Effector memory CD4-positive, alpha-beta T cell (primary cell): Measurements from ENCODE around the gene AMACR.
"Not testable (repeated sequence)": the region's sequence is repeated elsewhere in the genome, so short reads cannot be mapped to it uniquely, and the experiment has no call there.

Experiments
- DNase-seq, 3 donors: peaks; one replicate each; pipeline ENCODE4 v3.0.0-alpha.2; 2020
- H3K27ac ChIP-seq: 2 replicates; pipeline ENCODE4 v1.7.0; 2013; ENCODE audit warnings: mild to moderate bottlenecking, low read length, moderate library complexity; ENCODE audit not compliant: insufficient read depth, poor library complexity, severe bottlenecking
- H3K27me3 ChIP-seq: replicated peaks from 2 replicates; pipeline ENCODE4 v1.7.0; 2013; ENCODE audit warnings: mild to moderate bottlenecking, low read length; ENCODE audit not compliant: insufficient read depth, control insufficient read depth, poor library complexity, severe bottlenecking
- H3K36me3 ChIP-seq: 2 replicates; pipeline ENCODE4 v1.7.0; 2013; ENCODE audit warnings: mild to moderate bottlenecking, low read length, moderate library complexity; ENCODE audit not compliant: control insufficient read depth, insufficient read depth
- H3K4me1 ChIP-seq: 2 replicates; pipeline ENCODE4 v1.7.0; 2013; ENCODE audit warnings: low read length, mild to moderate bottlenecking; ENCODE audit not compliant: control insufficient read depth, insufficient read depth, poor library complexity, severe bottlenecking
- H3K4me3 ChIP-seq: 2 replicates; pipeline ENCODE4 v1.7.0; 2013; ENCODE audit warnings: low read length, low read depth, mild to moderate bottlenecking; ENCODE audit not compliant: insufficient read depth, poor library complexity, severe bottlenecking
- H3K9me3 ChIP-seq: 2 replicates; pipeline ENCODE4 v1.7.0; 2013; ENCODE audit warnings: mild to moderate bottlenecking, low read length, moderate library complexity; ENCODE audit not compliant: control insufficient read depth

Gene AMACR

DNA sequence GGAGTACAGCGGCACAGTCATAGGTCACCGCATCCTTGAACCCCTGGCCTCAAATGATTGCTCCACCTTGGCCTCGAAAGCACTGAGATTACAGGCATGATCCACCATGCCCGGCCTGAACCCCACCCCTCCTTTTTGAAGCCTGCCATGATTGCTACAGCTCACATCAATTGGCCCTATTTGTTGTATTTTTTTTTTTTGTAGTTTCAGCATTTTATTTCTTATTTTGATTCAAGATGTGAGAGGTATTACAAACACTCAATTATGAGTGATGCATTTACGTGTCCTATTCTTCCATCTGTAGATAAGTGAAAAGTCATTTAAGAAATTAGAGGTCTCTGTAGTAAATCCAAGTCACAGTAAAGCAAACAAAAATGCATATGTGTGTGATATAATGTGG is 55.7 kb downstream of the AMACR start:
- not testable (repeated sequence) for H3K36me3 ChIP-seq, H3K4me3 ChIP-seq, H3K4me1 ChIP-seq

DNA sequence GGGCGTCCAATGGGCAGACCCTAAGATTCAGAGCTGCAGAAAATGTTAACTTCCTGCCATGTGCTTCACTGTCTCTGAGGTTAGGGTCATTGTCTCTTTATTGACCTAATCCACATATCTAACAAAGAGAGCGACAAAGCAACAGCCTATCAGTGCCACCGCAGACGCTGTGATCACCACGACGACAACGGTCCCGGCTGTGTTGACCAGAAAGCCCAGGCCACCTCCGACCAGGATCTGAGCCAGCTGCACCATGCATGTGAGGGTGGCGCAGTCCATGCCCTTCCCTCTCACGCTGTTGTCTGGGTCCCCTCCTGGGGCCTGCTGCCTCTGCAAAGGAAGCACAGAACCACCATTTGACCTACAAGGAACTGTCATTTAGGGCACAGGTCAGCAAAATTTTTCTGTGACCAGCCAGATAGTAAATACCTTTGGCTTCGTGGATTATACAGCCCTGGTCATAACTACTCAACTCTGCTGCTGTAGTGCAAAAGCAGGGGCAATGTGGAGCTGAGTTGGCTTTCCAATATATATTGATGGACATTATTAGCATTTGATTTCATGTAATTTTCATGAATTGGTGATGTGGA is 63.2 kb downstream of the AMACR start:
- peaks cover under 1% of the 10 kb centered on the region for H3K27me3 ChIP-seq
- H3K4me1 ChIP-seq: no peaks in the 10 kb centered on the region
- no peak overlapping the region for H3K27ac ChIP-seq
- H3K36me3 ChIP-seq: no peaks in the 10 kb centered on the region
- H3K4me3 ChIP-seq: no peak overlapping the region
- H3K9me3 ChIP-seq: no peaks in the 10 kb centered on the region
- no peak for DNase-seq

More for the DNA sequence above, 55.7 kb downstream of the AMACR start:
- H3K27me3 ChIP-seq, H3K9me3 ChIP-seq, H3K27ac ChIP-seq, DNase-seq: not testable (repeated sequence)

DNA sequence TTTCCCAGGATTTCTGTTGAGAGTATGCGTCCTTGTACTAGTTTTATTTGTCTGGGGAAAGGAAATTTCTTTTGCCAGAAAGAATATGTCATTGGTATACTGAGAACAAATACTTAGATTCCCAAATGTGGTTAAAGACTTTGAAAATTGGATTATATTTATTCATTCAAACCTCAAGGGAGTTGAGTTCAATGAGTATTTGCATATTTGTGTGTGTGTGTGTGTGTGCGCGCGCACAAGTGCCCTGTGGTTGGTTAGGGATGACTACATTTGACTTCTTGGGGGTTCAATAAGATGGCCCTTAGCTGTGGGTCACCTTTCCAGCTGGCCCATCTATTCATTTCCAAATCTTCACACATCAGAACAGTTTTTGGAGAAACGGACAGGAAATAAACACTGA is 66.8 kb downstream of the AMACR start:
- no peaks in the 10 kb centered on the region for H3K4me1 ChIP-seq
- no peak for DNase-seq
- H3K27ac ChIP-seq: no peak overlapping the region
- no peaks in the 10 kb centered on the region for H3K36me3 ChIP-seq
- H3K27me3 ChIP-seq: peaks cover 15% of the 10 kb centered on the region
- H3K4me3 ChIP-seq: no peak overlapping the region
- no peaks in the 10 kb centered on the region for H3K9me3 ChIP-seq

DNA sequence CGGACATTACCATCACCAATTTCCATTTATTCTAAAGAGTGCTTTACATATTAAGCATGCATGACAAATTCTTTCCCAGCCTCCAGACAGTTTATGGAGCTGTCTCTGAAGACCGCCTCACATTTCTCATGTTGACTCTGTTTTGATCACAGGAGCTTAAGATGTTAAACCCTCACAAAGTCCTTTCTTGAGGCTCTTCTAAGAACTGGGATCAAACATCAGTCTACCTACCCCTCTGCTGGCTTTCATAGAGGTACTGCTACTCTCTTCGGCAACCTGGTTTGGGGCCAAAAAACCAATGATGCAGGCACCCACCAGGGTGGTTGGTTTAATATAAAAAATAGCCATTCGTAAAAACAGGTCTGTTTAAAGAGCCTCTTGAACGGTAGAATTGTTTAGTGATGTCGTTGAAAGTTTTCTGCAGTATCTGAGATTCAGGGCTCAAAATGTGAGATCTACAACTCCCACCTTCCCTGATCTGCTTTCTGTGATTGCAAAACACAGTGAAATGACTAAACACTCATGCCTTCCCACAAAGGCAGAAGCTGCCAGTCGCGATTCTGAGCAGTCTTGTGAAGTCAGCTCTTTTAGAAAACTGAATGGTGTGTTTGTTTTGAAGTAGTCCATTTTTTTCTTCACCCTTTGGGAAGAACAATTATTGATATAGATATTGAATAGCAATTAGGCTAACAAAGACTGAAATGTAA is 68.1 kb downstream of the AMACR start:
- Histone ChIP-seq H3K9me3 (no peaks in the 10 kb centered on the region), H3K36me3 (no peaks in the 10 kb centered on the region), H3K27ac (no peak overlapping the region), H3K27me3 (peaks cover 15% of the 10 kb centered on the region), H3K4me1 (no peaks in the 10 kb centered on the region), H3K4me3 (no peak overlapping the region)
- no peak for DNase-seq

DNA sequence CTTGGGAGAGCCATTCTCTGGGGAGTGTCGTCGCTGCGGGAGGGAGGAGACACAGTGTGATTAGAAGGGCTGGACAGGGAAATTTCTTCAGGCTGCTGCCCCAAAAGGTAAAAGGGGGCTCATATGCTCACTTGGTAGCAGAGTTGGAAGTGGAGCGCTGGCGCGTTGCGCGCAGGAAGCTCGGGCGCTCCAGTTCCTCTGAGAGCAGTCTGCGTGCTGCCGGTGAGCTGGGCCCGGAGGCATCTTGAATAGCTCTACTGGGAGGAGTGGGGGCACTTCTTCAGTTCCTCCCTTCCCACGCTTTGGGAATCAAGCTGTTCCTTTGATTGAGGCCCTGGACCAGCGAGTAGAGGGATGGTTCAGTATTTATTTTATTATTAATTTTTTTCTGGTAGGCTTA is 69.0 kb downstream of the AMACR start:
- no peak overlapping the region for H3K27ac ChIP-seq
- H3K4me1 ChIP-seq: no peaks in the 10 kb centered on the region
- peaks cover 15% of the 10 kb centered on the region for H3K27me3 ChIP-seq
- H3K36me3 ChIP-seq: no peaks in the 10 kb centered on the region
- no peak for DNase-seq
- no peaks in the 10 kb centered on the region for H3K9me3 ChIP-seq
- H3K4me3 ChIP-seq: no peak overlapping the region

DNA sequence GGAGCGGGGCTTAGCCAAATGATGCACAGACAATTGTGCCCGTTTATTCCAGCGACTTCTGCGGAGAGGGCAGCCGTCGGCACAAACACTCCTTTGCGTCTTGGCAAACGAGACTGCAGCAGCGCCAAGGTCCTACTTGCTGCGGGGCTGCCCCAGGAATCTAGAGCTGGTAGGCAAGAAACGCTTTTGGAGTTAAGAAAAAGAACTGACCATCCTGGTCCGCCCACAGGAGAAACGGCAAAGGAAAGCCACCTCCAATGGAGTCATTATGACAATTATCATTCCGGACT is 69.4 kb downstream of the AMACR start:
- H3K27me3 ChIP-seq: peaks cover 15% of the 10 kb centered on the region

DNA sequence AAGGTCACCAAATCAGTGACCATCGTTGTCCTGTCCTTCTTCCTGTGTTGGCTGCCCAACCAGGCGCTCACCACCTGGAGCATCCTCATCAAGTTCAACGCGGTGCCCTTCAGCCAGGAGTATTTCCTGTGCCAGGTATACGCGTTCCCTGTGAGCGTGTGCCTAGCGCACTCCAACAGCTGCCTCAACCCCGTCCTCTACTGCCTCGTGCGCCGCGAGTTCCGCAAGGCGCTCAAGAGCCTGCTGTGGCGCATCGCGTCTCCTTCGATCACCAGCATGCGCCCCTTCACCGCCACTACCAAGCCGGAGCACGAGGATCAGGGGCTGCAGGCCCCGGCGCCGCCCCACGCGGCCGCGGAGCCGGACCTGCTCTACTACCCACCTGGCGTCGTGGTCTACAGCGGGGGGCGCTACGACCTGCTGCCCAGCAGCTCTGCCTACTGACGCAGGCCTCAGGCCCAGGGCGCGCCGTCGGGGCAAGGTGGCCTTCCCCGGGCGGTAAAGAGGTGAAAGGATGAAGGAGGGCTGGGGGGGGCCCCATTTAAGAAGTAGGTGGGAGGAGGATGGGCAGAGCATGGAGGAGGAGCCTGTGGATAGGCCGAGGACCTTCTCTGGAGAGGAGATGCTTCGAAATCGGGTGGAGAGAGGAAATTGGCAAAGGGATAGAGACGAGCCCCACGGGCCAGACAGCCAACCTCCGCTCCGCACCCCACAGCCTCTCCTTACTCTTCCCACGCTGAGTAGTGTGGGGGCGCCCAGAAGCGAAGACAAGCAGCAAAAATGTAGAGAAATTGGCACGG is 69.9 kb downstream of the AMACR start:
- Histone ChIP-seq H3K9me3 (no peaks in the 10 kb centered on the region), H3K27ac (no peak overlapping the region), H3K36me3 (no peaks in the 10 kb centered on the region), H3K4me3 (no peak overlapping the region), H3K27me3 (peaks cover 15% of the 10 kb centered on the region), H3K4me1 (no peaks in the 10 kb centered on the region)
- no peak for DNase-seq

More for the DNA sequence above, 69.4 kb downstream of the AMACR start:
- no peaks in the 10 kb centered on the region for H3K4me1 ChIP-seq
- no peak overlapping the region for H3K4me3 ChIP-seq
- DNase-seq: no peak
- no peaks in the 10 kb centered on the region for H3K36me3 ChIP-seq
- no peak overlapping the region for H3K27ac ChIP-seq
- no peaks in the 10 kb centered on the region for H3K9me3 ChIP-seq

DNA sequence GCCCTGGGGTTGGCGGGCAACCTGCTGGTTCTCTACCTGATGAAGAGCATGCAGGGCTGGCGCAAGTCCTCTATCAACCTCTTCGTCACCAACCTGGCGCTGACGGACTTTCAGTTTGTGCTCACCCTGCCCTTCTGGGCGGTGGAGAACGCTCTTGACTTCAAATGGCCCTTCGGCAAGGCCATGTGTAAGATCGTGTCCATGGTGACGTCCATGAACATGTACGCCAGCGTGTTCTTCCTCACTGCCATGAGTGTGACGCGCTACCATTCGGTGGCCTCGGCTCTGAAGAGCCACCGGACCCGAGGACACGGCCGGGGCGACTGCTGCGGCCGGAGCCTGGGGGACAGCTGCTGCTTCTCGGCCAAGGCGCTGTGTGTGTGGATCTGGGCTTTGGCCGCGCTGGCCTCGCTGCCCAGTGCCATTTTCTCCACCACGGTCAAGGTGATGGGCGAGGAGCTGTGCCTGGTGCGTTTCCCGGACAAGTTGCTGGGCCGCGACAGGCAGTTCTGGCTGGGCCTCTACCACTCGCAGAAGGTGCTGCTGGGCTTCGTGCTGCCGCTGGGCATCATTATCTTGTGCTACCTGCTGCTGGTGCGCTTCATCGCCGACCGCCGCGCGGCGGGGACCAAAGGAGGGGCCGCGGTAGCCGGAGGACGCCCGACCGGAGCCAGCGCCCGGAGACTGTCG is 70.7 kb downstream of the AMACR start:
- Histone ChIP-seq H3K27me3 (peaks cover 15% of the 10 kb centered on the region), H3K36me3 (no peaks in the 10 kb centered on the region), H3K4me3 (no peak overlapping the region), H3K4me1 (no peaks in the 10 kb centered on the region), H3K9me3 (no peaks in the 10 kb centered on the region), H3K27ac (no peak overlapping the region)
- DNase-seq: no peak

DNA sequence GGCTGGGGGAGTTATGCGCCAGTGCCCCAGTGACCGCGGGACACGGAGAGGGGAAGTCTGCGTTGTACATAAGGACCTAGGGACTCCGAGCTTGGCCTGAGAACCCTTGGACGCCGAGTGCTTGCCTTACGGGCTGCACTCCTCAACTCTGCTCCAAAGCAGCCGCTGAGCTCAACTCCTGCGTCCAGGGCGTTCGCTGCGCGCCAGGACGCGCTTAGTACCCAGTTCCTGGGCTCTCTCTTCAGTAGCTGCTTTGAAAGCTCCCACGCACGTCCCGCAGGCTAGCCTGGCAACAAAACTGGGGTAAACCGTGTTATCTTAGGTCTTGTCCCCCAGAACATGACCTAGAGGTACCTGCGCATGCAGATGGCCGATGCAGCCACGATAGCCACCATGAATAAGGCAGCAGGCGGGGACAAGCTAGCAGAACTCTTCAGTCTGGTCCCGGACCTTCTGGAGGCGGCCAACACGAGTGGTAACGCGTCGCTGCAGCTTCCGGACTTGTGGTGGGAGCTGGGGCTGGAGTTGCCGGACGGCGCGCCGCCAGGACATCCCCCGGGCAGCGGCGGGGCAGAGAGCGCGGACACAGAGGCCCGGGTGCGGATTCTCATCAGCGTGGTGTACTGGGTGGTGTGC is 71.4 kb downstream of the AMACR start, which contains the start of gene RXFP3:
TSS of gene RXFP3 (plus strand) at position 6 of the 636 bp plus-strand sequence. CDS start at position 361, 355 bp downstream.
- H3K36me3 ChIP-seq: no peaks in the 10 kb centered on the region
- no peak within 1 kb of the TSS for H3K4me3 ChIP-seq
- H3K27ac ChIP-seq: no peak within 1 kb of the TSS
- peaks cover 15% of the 10 kb centered on the region for H3K27me3 ChIP-seq
- no peaks in the 10 kb centered on the region for H3K9me3 ChIP-seq
- no peaks in the 10 kb centered on the region for H3K4me1 ChIP-seq
- DNase-seq: no peak
